Activated CD4-positive, alpha-beta T cell treated with anti-CD3 and anti-CD28 coated beads for 1 hour (primary cell): Measurements from ENCODE around the gene ANKRD2.
"Not testable (repeated sequence)": the region's sequence is repeated elsewhere in the genome, so short reads cannot be mapped to it uniquely, and the experiment has no call there.

Experiments used
- DNase-seq: peaks from one replicate; pipeline ENCODE4 v3.0.0-alpha.2; 2020

Gene ANKRD2

GRCh38 chr10:97547271-97547600 lies 25.3 kb upstream of the ANKRD2 start:
- no peak for DNase-seq

GRCh38 chr10:97547962-97548361 lies 24.6 kb upstream of the ANKRD2 start:
- DNase-seq = no peak

GRCh38 chr10:97548828-97549455 lies 23.6 kb upstream of the ANKRD2 start:
- no peak for DNase-seq

GRCh38 chr10:97549587-97550322 lies 22.8 kb upstream of the ANKRD2 start:
- no peak for DNase-seq

GRCh38 chr10:97550336-97551149 lies 22.0 kb upstream of the ANKRD2 start:
- no peak for DNase-seq

GRCh38 chr10:97551271-97551670 lies 21.3 kb upstream of the ANKRD2 start:
- DNase-seq = no peak

GRCh38 chr10:97553575-97554031 lies 19.0 kb upstream of the ANKRD2 start:
- peak; percentile 44 for DNase-seq

GRCh38 chr10:97554336-97554735 lies 18.2 kb upstream of the ANKRD2 start:
- not testable (repeated sequence) for DNase-seq

- not testable (repeated sequence) for DNase-seq
Measured at GRCh38 chr10:97555541-97555940, 17.0 kb upstream of the ANKRD2 start.

- not testable (repeated sequence) for DNase-seq
Measured at GRCh38 chr10:97560731-97561381, 11.7 kb upstream of the ANKRD2 start.

GRCh38 chr10:97561386-97562077 lies 11.0 kb upstream of the ANKRD2 start:
- not testable (repeated sequence) for DNase-seq

- DNase-seq = not testable (repeated sequence)
Measured at GRCh38 chr10:97562329-97562728, 10.2 kb upstream of the ANKRD2 start.

- no peak for DNase-seq
Measured at GRCh38 chr10:97563337-97563736, 9.2 kb upstream of the ANKRD2 start.

GRCh38 chr10:97564776-97565175 lies 7.8 kb upstream of the ANKRD2 start:
- DNase-seq = no peak

GRCh38 chr10:97566336-97566996 lies 6.1 kb upstream of the ANKRD2 start:
- no peak for DNase-seq

- DNase-seq = no peak
Measured at GRCh38 chr10:97567891-97568290, 4.7 kb upstream of the ANKRD2 start.

- DNase-seq = no peak
Measured at GRCh38 chr10:97570146-97570788, 2.3 kb upstream of the ANKRD2 start.

GRCh38 chr10:97570789-97571471 lies 1.6 kb upstream of the ANKRD2 start:
- DNase-seq = no peak

GRCh38 chr10:97571622-97572021 lies 957 bp upstream of the ANKRD2 start:
- no peak for DNase-seq

- no peak for DNase-seq
Measured at GRCh38 chr10:97573021-97573420, 442 bp downstream of the ANKRD2 start.

- DNase-seq = no peak
Measured at GRCh38 chr10:97573672-97574071, 1.1 kb downstream of the ANKRD2 start.
